Right lung (tissue), 5 donors: ENCODE results near the gene HMCN2. TPM values are rescaled to one million over a fixed set of nuclear protein-coding genes. Genes with fewer than 3 reads are reported as not detected.
"Not testable (repeated sequence)": the region's sequence is repeated elsewhere in the genome, so short reads cannot be mapped to it uniquely, and the experiment has no call there.

Experiments used
- DNase-seq, 2 donors: peaks; one replicate each; pipeline ENCODE4 v3.0.0-alpha.2; 2013
- polyA plus RNA-seq, 5 donors: library from polyadenylated mRNA; unstranded; fragments of 120-200 nt; gene quantifications; one replicate each; pipeline versions ENCODE4 v1.2.1 to v1.2.3, GENCODE V29; 2013; ENCODE audit warnings: inconsistent platforms in 1 of 5, low replicate concordance in 1 of 5; ENCODE audit not compliant: insufficient read length in 5 of 5, insufficient read depth in 1 of 5

Gene HMCN2
- polyA plus RNA-seq, 5 donors = 0.21 to 2.1 (median 0.55) TPM

- DNase-seq = no peak
Measured at GRCh38 chr9:130264414-130265350, 878 bp upstream of the HMCN2 start.

GRCh38 chr9:130266236-130267098, 907 bp downstream of the HMCN2 start:
- no peak for DNase-seq

- no peak for DNase-seq
Measured at GRCh38 chr9:130267930-130268329, 2.4 kb downstream of the HMCN2 start.

DNA sequence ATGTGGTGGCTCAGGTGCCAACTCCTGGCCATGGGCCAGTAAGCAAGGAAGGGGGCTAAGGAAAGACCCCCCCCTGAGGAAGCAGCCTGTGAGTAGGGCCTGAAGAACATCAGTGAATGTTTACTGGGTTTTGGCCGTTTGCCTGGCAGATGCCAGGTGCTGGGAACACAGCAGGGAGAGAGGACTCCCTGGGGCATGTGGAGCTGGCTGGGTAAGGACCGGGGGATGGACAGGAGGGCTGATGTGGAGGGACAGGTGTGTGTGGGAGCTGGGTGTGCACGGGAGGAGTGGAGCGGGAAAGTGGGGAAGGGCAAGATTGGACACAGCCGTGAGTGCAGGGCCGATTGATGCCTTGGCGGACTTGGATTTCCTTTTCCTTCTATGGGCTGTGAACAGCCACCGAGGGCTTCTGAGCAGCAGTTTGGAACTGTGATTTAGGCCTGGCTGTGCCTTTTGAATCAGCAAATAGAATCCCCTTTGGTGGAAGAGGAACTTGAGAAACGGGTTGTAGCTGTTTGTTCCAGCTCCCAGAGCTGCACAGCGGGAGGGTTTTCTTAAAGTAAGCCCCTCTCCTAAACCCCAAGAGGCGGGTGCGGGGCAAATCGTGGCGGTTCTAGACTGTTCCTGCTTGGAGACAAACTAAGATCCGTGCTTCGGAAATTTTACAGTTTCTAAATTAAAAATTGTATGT, 3.1 kb downstream of the HMCN2 start:
- DNase-seq = no peak

- no peak for DNase-seq
Measured at GRCh38 chr9:130271473-130271872, 5.9 kb downstream of the HMCN2 start.

DNA sequence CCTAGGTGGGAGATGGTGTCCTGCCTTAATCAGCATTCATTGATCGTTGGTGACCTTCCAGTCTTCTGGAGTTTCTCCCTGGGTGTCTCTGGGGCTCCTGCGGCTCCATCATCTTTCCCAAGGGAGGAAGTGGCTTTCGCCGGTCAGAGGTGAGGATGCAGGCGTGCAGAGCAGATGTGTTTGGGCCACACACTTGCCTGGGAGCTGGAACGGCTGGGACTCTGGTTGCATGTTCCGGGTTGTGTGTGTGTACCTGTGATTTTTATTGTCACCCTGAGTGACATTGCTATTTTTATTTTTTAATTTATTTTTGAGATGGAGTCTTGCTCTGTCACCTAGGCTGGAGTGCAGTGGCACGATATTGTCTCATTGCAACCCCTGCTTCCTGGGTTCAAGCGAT, 9.6 kb downstream of the HMCN2 start:
- DNase-seq = no peak

- DNase-seq = no peak
Measured at GRCh38 chr9:130276121-130276520, 10.6 kb downstream of the HMCN2 start.

DNA sequence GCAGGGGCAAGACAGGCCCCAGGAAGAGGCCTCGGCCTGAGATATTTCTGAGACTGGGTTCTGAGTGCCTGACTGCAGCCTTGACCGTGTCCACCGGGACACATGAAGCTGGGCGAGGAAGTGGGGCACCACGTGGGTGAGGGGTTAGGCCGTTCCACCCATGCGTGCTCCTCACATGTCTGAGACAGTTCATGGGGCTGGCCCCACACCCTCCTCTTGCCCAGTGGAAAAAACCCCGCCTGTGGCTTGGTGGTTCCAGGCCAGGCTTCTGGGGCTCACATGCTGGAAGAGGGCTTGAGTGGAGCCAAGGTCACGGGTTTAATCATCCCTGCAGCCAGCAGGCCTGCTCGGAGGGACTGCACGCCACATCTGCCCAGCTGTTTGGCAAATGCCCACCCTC, 11.4 kb downstream of the HMCN2 start:
- no peak for DNase-seq

GRCh38 chr9:130277525-130277924, 12.0 kb downstream of the HMCN2 start:
- DNase-seq = not testable (repeated sequence)

- DNase-seq = no peak
Measured at GRCh38 chr9:130283539-130284248, 18.1 kb downstream of the HMCN2 start.

- no peak for DNase-seq
Measured at GRCh38 chr9:130284249-130284625, 18.7 kb downstream of the HMCN2 start.

- no peak for DNase-seq
Measured at GRCh38 chr9:130284690-130285089, 19.1 kb downstream of the HMCN2 start.

DNA sequence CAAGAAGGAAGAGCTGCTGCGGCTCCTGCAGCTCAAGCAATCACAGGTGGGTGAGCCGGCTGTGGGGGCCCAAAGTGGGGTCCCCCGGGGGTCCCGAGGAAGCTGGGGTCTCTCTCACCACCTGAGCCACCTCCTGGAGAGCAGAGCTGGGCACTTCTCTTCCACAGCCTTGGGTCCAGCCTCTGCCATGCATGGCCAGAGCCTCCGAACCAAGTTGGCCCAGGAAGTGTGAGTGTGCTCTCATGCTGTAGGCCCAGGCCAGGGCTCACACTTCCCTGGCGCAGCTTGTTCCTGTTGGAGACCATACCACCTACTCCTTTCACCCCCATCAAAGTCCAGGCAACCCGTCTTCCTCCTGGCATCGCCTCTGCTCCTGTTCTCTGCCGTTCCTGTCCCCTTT, 19.7 kb downstream of the HMCN2 start:
- no peak for DNase-seq

DNA sequence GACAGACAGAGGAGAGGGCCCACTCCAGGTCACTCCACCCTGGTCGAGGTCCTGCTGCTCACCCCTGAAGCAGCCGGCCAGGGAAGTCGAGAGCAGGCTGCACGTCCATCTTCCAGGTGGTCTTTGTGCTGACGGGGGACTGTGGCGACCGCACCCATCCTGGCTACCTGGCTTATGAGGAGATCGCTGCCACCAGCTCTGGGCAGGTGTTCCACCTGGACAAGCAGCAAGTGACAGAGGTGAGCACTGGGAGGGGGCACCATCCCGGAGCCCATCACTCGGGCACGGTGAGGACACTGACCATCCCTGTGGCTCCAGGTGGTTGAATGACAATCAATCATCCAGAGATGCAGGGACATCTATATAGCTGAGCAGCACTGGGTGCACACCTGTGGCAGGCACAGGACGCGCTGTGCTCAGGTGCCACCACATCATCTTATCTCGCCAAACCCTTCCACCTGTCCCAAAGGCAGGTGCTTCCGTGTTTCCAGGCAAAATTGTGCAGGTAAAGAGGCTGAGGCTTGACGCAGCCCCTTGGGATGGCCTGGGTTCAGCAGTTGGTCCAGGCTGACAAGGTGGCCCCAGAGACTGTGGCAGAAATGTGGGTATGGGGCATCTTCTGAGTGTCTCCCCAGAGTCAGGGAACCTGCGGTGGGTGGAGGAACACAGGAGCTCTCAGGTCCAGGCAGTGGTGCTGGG, 20.7 kb downstream of the HMCN2 start:
- no peak for DNase-seq

- no peak for DNase-seq
Measured at GRCh38 chr9:130286781-130287428, 21.3 kb downstream of the HMCN2 start.

DNA sequence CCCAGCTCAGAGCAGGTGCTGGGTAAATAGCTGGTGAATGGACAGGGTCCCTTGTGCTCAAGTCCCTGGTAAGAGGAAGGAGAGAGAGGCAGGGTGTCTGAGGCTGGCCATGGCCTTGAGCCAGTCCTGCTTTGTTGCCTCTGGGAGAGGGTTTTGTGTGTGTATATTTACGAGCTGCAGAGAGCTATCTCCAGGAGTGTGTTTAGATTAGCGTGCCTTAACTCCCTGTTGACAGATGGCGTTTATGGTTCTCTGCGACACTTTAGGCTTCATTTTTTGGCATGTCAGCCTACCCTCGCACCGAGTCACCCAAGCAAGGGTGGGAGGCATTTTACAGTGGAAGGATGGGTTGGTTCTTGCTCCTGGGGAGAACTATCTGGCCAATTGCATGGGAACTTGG, 22.2 kb downstream of the HMCN2 start:
- no peak for DNase-seq

- no peak for DNase-seq
Measured at GRCh38 chr9:130288393-130288792, 22.8 kb downstream of the HMCN2 start.

- no peak for DNase-seq
Measured at GRCh38 chr9:130288926-130289690, 23.5 kb downstream of the HMCN2 start.

- peak; percentile 68 to 69 for DNase-seq
Measured at GRCh38 chr9:130289711-130290241, 24.2 kb downstream of the HMCN2 start.
